Ovary (tissue), 3 donors: ENCODE measurements around the gene NDNF.

Experiments used
- CTCF ChIP-seq, 3 donors: fragments of 450-650 bp in 2 of 3; fragments of 200-600 bp in 1 of 3; IDR thresholded peaks; one replicate each; pipeline versions ENCODE4 v1.5.1 to v1.8.0; 2016 to 2022; ENCODE audit warnings: antibody characterized with exemption in 3 of 3, mild to moderate bottlenecking in 1 of 3
- EP300 ChIP-seq: sonication (generic); formaldehyde crosslinking; IDR thresholded peaks from one replicate; pipeline ENCODE4 v1.6.1; 2017; ENCODE audit warnings: antibody characterized with exemption
- POLR2A ChIP-seq: fragments of 450-650 bp; IDR thresholded peaks from one replicate; pipeline ENCODE4 v1.6.1; 2017; ENCODE audit warnings: antibody characterized with exemption, mild to moderate bottlenecking, moderate library complexity
- donor health status: DM: no; HTN: no; CAD: no.

GRCh38 chr4:121114756-121115155 is 42.4 kb upstream of the NDNF start:
- TF ChIP-seq CTCF (IDR thresholded peaks at IDR 0.05) (no peak), POLR2A (no peak), EP300 (no peak)
